Smooth muscle cell (in vitro differentiated cells): ENCODE results near the gene ARHGEF6. TPM values are rescaled to one million over a fixed set of nuclear protein-coding genes. Genes with fewer than 3 reads are reported as not detected.

Source experiments
- DNase-seq: peaks from one replicate; lab custom pipeline; 2025; ENCODE audit not compliant: unreplicated experiment; lab: John Stamatoyannopoulos, UW
- H2AFZ ChIP-seq: fragments of 200-600 bp; sonication (generic); 2 replicates; pipeline ENCODE4 v1.6.0; 2016; ENCODE audit warnings: antibody characterized with exemption, low read depth, mild to moderate bottlenecking
- H3F3A ChIP-seq: fragments of 200-600 bp; sonication (generic); 2 replicates; pipeline ENCODE4 v1.6.0; 2017; ENCODE audit warnings: antibody characterized with exemption, low read depth
- H3K27ac ChIP-seq: fragments of 200-600 bp; sonication (generic); 2 replicates; pipeline ENCODE4 v1.5.1; 2016; ENCODE audit warnings: low read depth, mild to moderate bottlenecking
- H3K27me3 ChIP-seq: fragments of 200-600 bp; sonication (generic); 2 replicates; pipeline ENCODE4 v1.6.1; 2016; ENCODE audit warnings: low read depth, mild to moderate bottlenecking
- H3K36me3 ChIP-seq: fragments of 200-600 bp; sonication (generic); 2 replicates; pipeline ENCODE4 v1.5.1; 2016; ENCODE audit warnings: low read depth
- H3K4me1 ChIP-seq: fragments of 200-600 bp; sonication (generic); 2 replicates; pipeline ENCODE4 v1.5.1; 2016; ENCODE audit warnings: low read depth
- H3K4me2 ChIP-seq: fragments of 200-600 bp; sonication (generic); 2 replicates; pipeline ENCODE4 v1.6.0; 2016; ENCODE audit warnings: mild to moderate bottlenecking
- H3K4me3 ChIP-seq: fragments of 200-600 bp; sonication (generic); 2 replicates; pipeline ENCODE4 v1.5.1; 2016; ENCODE audit warnings: mild to moderate bottlenecking
- H3K79me2 ChIP-seq: fragments of 200-600 bp; sonication (generic); 2 replicates; pipeline ENCODE4 v1.6.0; 2016; ENCODE audit warnings: low read depth, mild to moderate bottlenecking
- H3K9ac ChIP-seq: fragments of 200-600 bp; sonication (generic); 2 replicates; pipeline ENCODE4 v1.6.0; 2016; ENCODE audit warnings: low read depth
- H3K9me3 ChIP-seq: fragments of 200-600 bp; sonication (generic); replicated peaks from 2 replicates; pipeline ENCODE4 v1.5.1; 2016; ENCODE audit warnings: low read depth
- H4K20me1 ChIP-seq: fragments of 200-600 bp; sonication (generic); 2 replicates; pipeline ENCODE4 v1.6.0; 2016; ENCODE audit warnings: low read depth
- WGBS: methylation state at CpG from one replicate; pipeline ENCODE4 v1.1.7; 2016; ENCODE audit warnings: low lambda C conversion rate; 5-methylcytosine and 5-hydroxymethylcytosine counted together
- polyA plus RNA-seq: library from polyadenylated mRNA; unstranded; fragments of >200 nt; fragmentation: Nextera tagmentation; extraction: Ambion mirVana; gene quantifications from 2 replicates; pipeline ENCODE4 v1.2.1, GENCODE V29; 2016
- total RNA-seq: library from RNA; depleted of rRNA; stranded (reverse); fragments of >200 nt; gene quantifications from 2 replicates; pipeline ENCODE4 v1.2.3, GENCODE V29; 2014
- TF ChIP-seq, protein P1 (sequence below): fragments of 200-600 bp; sonication (generic); IDR thresholded peaks from 2 replicates; pipeline ENCODE4 v1.5.1; 2017; ENCODE audit warnings: borderline replicate concordance, mild to moderate bottlenecking, antibody characterized with exemption; ENCODE audit not compliant: insufficient read depth, poor library complexity, severe bottlenecking

The ARHGEF6 gene
- total and polyA plus RNA-seq, 2 experiments from 2014 or later: 2.9 to 4.5 TPM

DNA sequence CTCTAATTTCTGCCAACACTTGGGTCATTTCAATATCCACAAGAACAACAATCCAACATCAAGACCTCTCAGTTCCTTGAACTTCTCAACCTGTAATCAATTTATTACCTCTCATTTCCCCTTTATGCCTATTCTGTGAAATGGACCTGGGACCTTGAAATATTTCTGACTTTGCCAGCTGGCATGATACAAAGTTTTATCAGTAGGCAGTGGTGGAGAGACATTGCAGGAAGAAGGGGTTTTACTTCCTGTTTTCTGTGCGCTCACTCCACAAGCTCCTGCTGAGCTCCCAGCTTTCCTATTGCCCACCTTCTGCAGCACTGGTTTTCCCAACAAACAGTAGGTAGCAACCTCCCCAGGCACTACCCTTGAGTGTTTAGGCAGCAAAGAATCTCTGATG is 3.5 kb upstream of the ARHGEF6 start:
- Histone ChIP-seq H3K9ac (no peak overlapping the region), H3K4me3 (no peak overlapping the region), H4K20me1 (no peaks in the 10 kb centered on the region), H3K9me3 (no peaks in the 10 kb centered on the region), H3K36me3 (no peaks in the 10 kb centered on the region), H3K27me3 (no peaks in the 10 kb centered on the region), H3K4me2 (no peak overlapping the region), H3K79me2 (no peaks in the 10 kb centered on the region), H2AFZ (no peak overlapping the region), H3K27ac (no peak overlapping the region), H3K4me1 (no peaks in the 10 kb centered on the region), H3F3A (no peaks in the 10 kb centered on the region)
- DNase-seq: no peak
- 100% methylated on average over 1 of the region's 1 CpG for WGBS
- TF ChIP-seq, protein P1, sequence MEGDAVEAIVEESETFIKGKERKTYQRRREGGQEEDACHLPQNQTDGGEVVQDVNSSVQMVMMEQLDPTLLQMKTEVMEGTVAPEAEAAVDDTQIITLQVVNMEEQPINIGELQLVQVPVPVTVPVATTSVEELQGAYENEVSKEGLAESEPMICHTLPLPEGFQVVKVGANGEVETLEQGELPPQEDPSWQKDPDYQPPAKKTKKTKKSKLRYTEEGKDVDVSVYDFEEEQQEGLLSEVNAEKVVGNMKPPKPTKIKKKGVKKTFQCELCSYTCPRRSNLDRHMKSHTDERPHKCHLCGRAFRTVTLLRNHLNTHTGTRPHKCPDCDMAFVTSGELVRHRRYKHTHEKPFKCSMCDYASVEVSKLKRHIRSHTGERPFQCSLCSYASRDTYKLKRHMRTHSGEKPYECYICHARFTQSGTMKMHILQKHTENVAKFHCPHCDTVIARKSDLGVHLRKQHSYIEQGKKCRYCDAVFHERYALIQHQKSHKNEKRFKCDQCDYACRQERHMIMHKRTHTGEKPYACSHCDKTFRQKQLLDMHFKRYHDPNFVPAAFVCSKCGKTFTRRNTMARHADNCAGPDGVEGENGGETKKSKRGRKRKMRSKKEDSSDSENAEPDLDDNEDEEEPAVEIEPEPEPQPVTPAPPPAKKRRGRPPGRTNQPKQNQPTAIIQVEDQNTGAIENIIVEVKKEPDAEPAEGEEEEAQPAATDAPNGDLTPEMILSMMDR: no peak

DNA sequence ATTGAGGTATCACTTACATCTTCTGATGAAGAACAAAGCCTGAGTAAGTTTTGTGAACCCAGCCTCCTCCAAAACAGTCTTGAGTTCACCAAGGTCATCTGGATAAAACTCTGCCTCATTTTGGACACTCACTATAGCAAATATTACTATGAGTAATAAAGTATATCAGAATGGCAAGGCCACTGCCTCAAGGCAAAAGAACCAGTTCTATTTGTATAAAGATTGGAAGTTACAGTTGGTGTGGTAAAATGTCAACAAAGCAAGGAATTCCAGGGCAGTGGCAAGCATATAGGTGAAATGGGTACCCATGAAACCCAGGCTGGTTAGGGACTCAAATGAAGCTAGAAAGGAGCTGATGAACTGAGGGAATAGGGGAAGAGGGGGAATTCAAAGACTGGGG is 2.4 kb upstream of the ARHGEF6 start:
- DNase-seq: no peak
- Histone ChIP-seq H3F3A (no peaks in the 10 kb centered on the region), H3K79me2 (no peaks in the 10 kb centered on the region), H3K4me2 (no peak overlapping the region), H3K9me3 (no peaks in the 10 kb centered on the region), H4K20me1 (no peaks in the 10 kb centered on the region), H3K4me3 (no peak overlapping the region), H3K4me1 (no peaks in the 10 kb centered on the region), H3K27ac (no peak overlapping the region), H2AFZ (no peak overlapping the region), H3K36me3 (no peaks in the 10 kb centered on the region), H3K27me3 (no peaks in the 10 kb centered on the region), H3K9ac (no peak overlapping the region)
- TF ChIP-seq, protein P1: no peak

DNA sequence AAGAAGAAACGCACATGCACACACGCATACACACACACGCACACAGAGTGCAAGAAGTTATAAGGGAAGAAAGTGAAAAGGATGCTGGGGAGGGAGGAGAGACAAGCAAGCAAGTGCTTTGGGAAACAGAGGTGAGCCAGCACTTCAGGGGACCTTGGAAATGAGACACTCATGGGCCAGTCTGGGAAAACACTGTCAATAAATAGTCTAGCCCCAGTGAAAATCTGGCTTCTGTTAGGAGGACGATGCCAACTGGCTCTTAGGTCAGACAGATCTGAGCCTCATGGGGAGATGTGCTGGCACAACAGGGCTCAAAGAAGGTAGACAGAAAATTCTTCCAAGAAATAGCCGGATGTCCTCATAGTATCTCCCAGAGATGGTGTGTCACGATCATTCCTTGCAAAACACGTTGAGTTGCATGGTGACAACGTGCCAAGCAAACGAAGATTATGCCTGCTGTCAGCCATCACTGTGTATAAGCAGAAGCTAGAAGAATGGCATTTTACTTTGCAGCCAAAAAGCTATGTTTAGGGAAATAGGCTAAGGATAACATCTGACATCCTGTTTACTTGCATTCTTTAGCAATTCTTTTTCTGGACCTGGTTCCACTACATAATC is 557 bp upstream of the ARHGEF6 start:
- Histone ChIP-seq H3K27ac (no peak overlapping the region), H3F3A (no peaks in the 10 kb centered on the region), H3K9me3 (no peaks in the 10 kb centered on the region), H2AFZ (no peak overlapping the region), H3K79me2 (no peaks in the 10 kb centered on the region), H4K20me1 (no peaks in the 10 kb centered on the region), H3K4me1 (no peaks in the 10 kb centered on the region), H3K9ac (no peak overlapping the region), H3K27me3 (no peaks in the 10 kb centered on the region), H3K36me3 (no peaks in the 10 kb centered on the region), H3K4me3 (no peak overlapping the region), H3K4me2 (no peak overlapping the region)
- WGBS: 78% methylated on average over 9 of the region's 9 CpGs
- DNase-seq: no peak
- TF ChIP-seq, protein P1: no peak

DNA sequence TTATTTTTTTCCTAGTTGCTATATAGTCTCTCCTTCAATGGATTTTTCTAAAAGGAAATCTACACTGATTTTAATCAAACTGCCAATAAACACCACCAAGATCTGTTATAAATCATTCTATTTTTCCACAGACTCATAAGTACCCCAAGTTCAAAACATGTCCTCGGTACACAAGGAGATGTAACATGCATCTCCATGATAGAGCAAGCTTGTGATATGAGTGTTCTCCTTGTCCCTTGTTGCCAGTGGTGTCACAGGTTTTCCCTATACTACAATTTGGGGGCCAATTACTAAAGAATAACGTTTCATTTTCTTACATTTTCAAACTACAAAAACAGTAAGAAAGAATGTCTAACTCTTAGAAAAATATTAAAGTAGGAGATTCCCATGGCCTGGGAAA is 491 bp downstream of the ARHGEF6 start:
- no peak overlapping the region for H3K27ac ChIP-seq
- H3K4me2 ChIP-seq: no peak overlapping the region
- no peaks in the 10 kb centered on the region for H3K9me3 ChIP-seq
- H4K20me1 ChIP-seq: no peaks in the 10 kb centered on the region
- no peak for DNase-seq
- H2AFZ ChIP-seq: no peak overlapping the region
- 61% methylated on average over 2 of the region's 2 CpGs for WGBS
- H3K36me3 ChIP-seq: no peaks in the 10 kb centered on the region
- H3K4me3 ChIP-seq: no peak overlapping the region
- H3K79me2 ChIP-seq: no peaks in the 10 kb centered on the region
- no peak overlapping the region for H3K9ac ChIP-seq
- TF ChIP-seq, protein P1: no peak
- H3K27me3 ChIP-seq: no peaks in the 10 kb centered on the region
- H3K4me1 ChIP-seq: no peaks in the 10 kb centered on the region
- no peaks in the 10 kb centered on the region for H3F3A ChIP-seq
